ENCODE measurements around the gene MICAL3. TPM values are rescaled to one million over a fixed set of nuclear protein-coding genes. Genes with fewer than 3 reads are reported as not detected.

Gene MICAL3
- polyA plus RNA-seq, 2 of the 4 experiments (the other 2 are of a cell fraction) = 20.5 to 30.1 TPM

- no peak for ATAC-seq
- Histone ChIP-seq H3K27ac (no peak overlapping the region; a peak in 1 of 6 replicates), H3K9me3 (no peaks in the 10 kb centered on the region), H3K4me3 (no peak overlapping the region), H3K4me2 (no peak overlapping the region), H3K4me1 (peaks cover 25% of the 10 kb centered on the region)
- TF ChIP-seq BHLHE40 (IDR thresholded peaks at IDR 0.05; ENCODE audit: low read depth, low read length) = no peak
- CTCF ChIA-PET = interaction anchor here (1.7 to 6.7 kb wide), 8 partner anchors 11 to 612 kb away, joined by 4 to 80 read pairs (median 6); no protein-coding TSS in a partner anchor
- WGBS (ENCODE audit: missing lambda C conversion rate) = 85% methylated on average over 17 of the region's 18 CpGs
- FAIRE-seq = no peak
- no peak for DNase-seq (ENCODE audit: low read depth in 1 of 2, low spot score in 1 of 2)
- POLR2A ChIA-PET = no interaction called here
Observed at GRCh38 chr22:17783773-17784480, 240.4 kb downstream of the MICAL3 start.

- TF ChIP-seq ZFP36 (IDR thresholded peaks at IDR 0.05; ENCODE audit: borderline replicate concordance, partially characterized antibody) (no peak), ZSCAN20 (CRISPR knock-in tag; IDR thresholded peaks at IDR 0.05) (no peak), HOXA7 (CRISPR knock-in tag; IDR thresholded peaks at IDR 0.05) (no peak), GATA3 (IDR thresholded peaks at IDR 0.05; ENCODE audit: borderline replicate concordance) (no peak), EHF (CRISPR knock-in tag; IDR thresholded peaks at IDR 0.05) (no peak), CBX2 (IDR thresholded peaks at IDR 0.05; ENCODE audit: borderline replicate concordance, low read depth) (no peak), NFE2L2 (conservative IDR thresholded peaks at IDR 0.05; ENCODE audit: low read length) (no peak), JUN (IDR thresholded peaks at IDR 0.05) (no peak), RCOR1 (IDR thresholded peaks at IDR 0.05; ENCODE audit: low read depth, low read length) (no peak), FOSL2 (IDR thresholded peaks at IDR 0.05) (no peak), FOSL2 (CRISPR knock-in tag; IDR thresholded peaks at IDR 0.05) (no peak), SREBF2 (IDR thresholded peaks at IDR 0.05) (no peak), TFCP2L1 (CRISPR knock-in tag; IDR thresholded peaks at IDR 0.05) (no peak), CEBPB (IDR thresholded peaks at IDR 0.05) (no peak), HOXB13 (CRISPR knock-in tag; IDR thresholded peaks at IDR 0.05; ENCODE audit: low read depth) (no peak), ATOH8 (CRISPR knock-in tag; IDR thresholded peaks at IDR 0.05; ENCODE audit: low read depth) (no peak), TP53 (CRISPR knock-in tag; IDR thresholded peaks at IDR 0.05) (no peak), HEYL (CRISPR knock-in tag; IDR thresholded peaks at IDR 0.05) (no peak)
Observed at GRCh38 chr22:17783312-17783711, 241.0 kb downstream of the MICAL3 start.

GRCh38 chr22:17782621-17783020 is 241.7 kb downstream of the MICAL3 start:
- Histone ChIP-seq H3K9me3 (no peaks in the 10 kb centered on the region), H3K27ac (peak overlapping the region; percentile 73 to 81; a peak in 4 of 6 replicates), H3K4me2 (no peak overlapping the region), H3K4me1 (peaks cover 25% of the 10 kb centered on the region), H3K4me3 (no peak overlapping the region)
- ATAC-seq (no peak), FAIRE-seq (no peak), DNase-seq (ENCODE audit: low read depth in 1 of 2, low spot score in 1 of 2) (no peak)
- ChIA-PET CTCF (interaction anchor here (1.2 to 6.7 kb wide), 3 partner anchors 40 to 224 kb away, joined by 5 to 80 read pairs (median 8); no protein-coding TSS in a partner anchor), POLR2A (no interaction called here)
- 95% methylated on average over 8 of the region's 13 CpGs for WGBS (ENCODE audit: missing lambda C conversion rate)
- TF ChIP-seq ZNF302 (CRISPR knock-in tag; IDR thresholded peaks at IDR 0.05) (no peak), HDAC2 (IDR thresholded peaks at IDR 0.05) (no peak), BHLHE40 (IDR thresholded peaks at IDR 0.05; ENCODE audit: low read depth, low read length) (no peak), MYC (IDR thresholded peaks at IDR 0.05; ENCODE audit: borderline replicate concordance, low read length) (no peak), CHD2 (IDR thresholded peaks at IDR 0.05; ENCODE audit: low read length, partially characterized antibody) (no peak), RFX5 (IDR thresholded peaks at IDR 0.05) (no peak), CTCF (IDR thresholded peaks at IDR 0.05) (no peak), ZSCAN20 (CRISPR knock-in tag; IDR thresholded peaks at IDR 0.05) (no peak), PBX3 (IDR thresholded peaks at IDR 0.05) (no peak)

More at GRCh38 chr22:17783312-17783711, 241.0 kb downstream of the MICAL3 start:
- ATAC-seq (no peak), DNase-seq (ENCODE audit: low read depth in 1 of 2, low spot score in 1 of 2) (no peak), FAIRE-seq (no peak)
- peaks cover 25% of the 10 kb centered on the region for H3K4me1 ChIP-seq
- WGBS (ENCODE audit: missing lambda C conversion rate) = 88% methylated on average over 9 of the region's 9 CpGs
- H3K27ac ChIP-seq = no peak overlapping the region; a peak in 1 of 6 replicates
- ChIA-PET POLR2A (no interaction called here), CTCF (interaction anchor here (3.3 to 6.7 kb wide), 2 partner anchors 41 to 225 kb away, joined by 37 to 80 read pairs; no protein-coding TSS in a partner anchor)
- H3K9me3 ChIP-seq = no peaks in the 10 kb centered on the region
- H3K4me3 ChIP-seq = no peak overlapping the region
- H3K4me2 ChIP-seq = no peak overlapping the region
